Left lung (tissue), 10 donors: Measurements from ENCODE around the gene PRKCE. TPM values are rescaled to one million over a fixed set of nuclear protein-coding genes. Genes with fewer than 3 reads are reported as not detected.
A peak's percentile ranks its signal among the peaks of the same experiment; 100 is the strongest.

Experiments
- ATAC-seq: fragments of 200-7000 bp; cut with Tn5 transposase; one replicate; pipeline ENCODE4 v1.9.1; 2020; ENCODE audit warnings: moderate library complexity
- DNase-seq, 4 donors: peaks; one replicate each; pipeline ENCODE4 v3.0.0-alpha.2; 2013 to 2020
- H3K27ac ChIP-seq, 2 donors: fragments of 200-600 bp; sonication (generic) in 1 of 2; one replicate each; pipeline versions ENCODE4 v1.5.0 to v1.8.0; 2020 to 2021
- H3K27me3 ChIP-seq, 2 donors: fragments of 200-600 bp; sonication (generic) in 1 of 2; one replicate each; pipeline versions ENCODE4 v1.5.0 to v1.8.0; 2020 to 2021
- H3K36me3 ChIP-seq, 2 donors: fragments of 200-600 bp; sonication (generic) in 1 of 2; one replicate each; pipeline versions ENCODE4 v1.5.0 to v1.8.0; 2020 to 2021
- H3K4me1 ChIP-seq, 2 donors: fragments of 200-600 bp; one replicate each; pipeline ENCODE4 v1.8.0; 2021
- H3K4me3 ChIP-seq, 2 donors: fragments of 200-600 bp; sonication (generic) in 1 of 2; one replicate each; pipeline versions ENCODE4 v1.5.0 to v1.8.0; 2020 to 2021; ENCODE audit warnings: mild to moderate bottlenecking in 1 of 2
- H3K9me3 ChIP-seq, 2 donors: fragments of 200-600 bp; sonication (generic) in 1 of 2; one replicate each; pipeline versions ENCODE4 v1.5.0 to v1.8.0; 2020 to 2021
- CTCF ChIP-seq, 2 donors: fragments of 200-600 bp; sonication (generic) in 1 of 2; IDR thresholded peaks; one replicate each; pipeline versions ENCODE4 v1.5.0 to v1.8.0; 2021; ENCODE audit warnings: antibody characterized with exemption in 2 of 2
- intact Hi-C, 2 donors: fragments of 100-400 bp; cut with DNase I; formaldehyde crosslinking; loops; one replicate each; pipeline versions ENCODE4 v1.11.2 to v1.14.2; 2022
- polyA plus RNA-seq, 6 donors: library from polyadenylated mRNA; unstranded; fragments of 120-200 nt; gene quantifications; one replicate each; pipeline ENCODE4 v1.2.1, GENCODE V29; 2013; ENCODE audit not compliant: insufficient read length in 6 of 6
- total RNA-seq, 2 donors: library from RNA; stranded (reverse); fragmentation: NEBNext Ultra II Directional; extraction: Animal tissue kit (Norgen Biotek cat#: 25700); gene quantifications; one replicate each; pipeline ENCODE4 v1.2.1, GENCODE V29; 2021
- donor health status: DM: no; HTN: yes; CAD: no.
- donor health status: DM: no; HTN: no; CAD: no.

The PRKCE gene
- total and polyA plus RNA-seq, 8 donors, result 12.0 to 56.9 (median 14.7) TPM

GRCh38 chr2:45850558-45850957 is 199.1 kb downstream of the PRKCE start:
- intact Hi-C loops, result no loop called here
- no peaks in the 10 kb centered on the region for H3K27me3 ChIP-seq

GRCh38 chr2:45851111-45851510 is 199.6 kb downstream of the PRKCE start:
- ATAC-seq (no peak), DNase-seq (no peak)
- TF ChIP-seq CTCF (IDR thresholded peaks at IDR 0.05), result no peak
- peaks cover 0 to 2% of the 10 kb centered on the region in 2 donors for H3K36me3 ChIP-seq
- H3K27ac ChIP-seq, result no peak overlapping the region
- no peaks in the 10 kb centered on the region for H3K9me3 ChIP-seq
- H3K27me3 ChIP-seq, result no peaks in the 10 kb centered on the region
- no peak overlapping the region for H3K4me3 ChIP-seq
- H3K4me1 ChIP-seq, result peaks cover 3 to 19% of the 10 kb centered on the region in 2 donors
- intact Hi-C loops, result no loop called here

More at GRCh38 chr2:45850558-45850957, 199.1 kb downstream of the PRKCE start:
- Histone ChIP-seq H3K36me3 (peaks cover 0 to 5% of the 10 kb centered on the region in 2 donors), H3K4me3 (no peak overlapping the region), H3K9me3 (no peaks in the 10 kb centered on the region), H3K4me1 (peaks cover 3 to 16% of the 10 kb centered on the region in 2 donors), H3K27ac (no peak overlapping the region)
- DNase-seq (no peak), ATAC-seq (no peak)
- no peak for TF ChIP-seq CTCF (IDR thresholded peaks at IDR 0.05)

- intact Hi-C loops, result no loop called here
- ATAC-seq (peak; percentile 75), DNase-seq (no peak)
- H3K27ac ChIP-seq, result no peak overlapping the region
- TF ChIP-seq CTCF (IDR thresholded peaks at IDR 0.05), result no peak
- H3K4me3 ChIP-seq, result no peak overlapping the region
- peaks cover 3 to 25% of the 10 kb centered on the region in 2 donors for H3K4me1 ChIP-seq
- H3K36me3 ChIP-seq, result no peaks in the 10 kb centered on the region
- H3K27me3 ChIP-seq, result no peaks in the 10 kb centered on the region
- no peaks in the 10 kb centered on the region for H3K9me3 ChIP-seq
These were observed 200.3 kb downstream of the PRKCE start for GRCh38 chr2:45851576-45852304.

- Histone ChIP-seq H3K27ac (no peak overlapping the region), H3K9me3 (no peaks in the 10 kb centered on the region), H3K27me3 (no peaks in the 10 kb centered on the region), H3K36me3 (no peaks in the 10 kb centered on the region), H3K4me3 (no peak overlapping the region), H3K4me1 (peaks cover 3 to 27% of the 10 kb centered on the region in 2 donors)
- no peak for TF ChIP-seq CTCF (IDR thresholded peaks at IDR 0.05)
- ATAC-seq, result no peak
- DNase-seq, result no peak
- intact Hi-C loops, result no loop called here
These were observed 201.1 kb downstream of the PRKCE start for GRCh38 chr2:45852450-45853150.

GRCh38 chr2:45855374-45855773 is 203.9 kb downstream of the PRKCE start:
- Histone ChIP-seq H3K27me3 (no peaks in the 10 kb centered on the region), H3K4me1 (peaks cover 4 to 44% of the 10 kb centered on the region in 2 donors), H3K27ac (no peak overlapping the region), H3K36me3 (no peaks in the 10 kb centered on the region), H3K4me3 (no peak overlapping the region), H3K9me3 (no peaks in the 10 kb centered on the region)
- DNase-seq (peak in 1 of 4 donors; percentile 39), ATAC-seq (no peak)
- intact Hi-C loops, result no loop called here
- TF ChIP-seq CTCF (IDR thresholded peaks at IDR 0.05), result no peak
